ENCODE data around the gene DNAH2.

DNAH2 gene

GRCh38 chr17:7684851-7685532 is 32.6 kb upstream of the DNAH2 start (continued):
- no peak for TF ChIP-seq ZBTB1 (tag by site-specific recombination; IDR thresholded peaks at IDR 0.05)

GRCh38 chr17:7685533-7686221 is 31.9 kb upstream of the DNAH2 start:
- H3K4me1 ChIP-seq (ENCODE audit: control insufficient read depth, insufficient read depth, low read length) = peaks cover 13% of the 10 kb centered on the region
- H3K36me3 ChIP-seq (ENCODE audit: control insufficient read depth in 2 of 2, insufficient read depth in 1 of 2, low read length in 2 of 2) = peaks cover 14 to 15% of the 10 kb centered on the region in 2 experiments; a peak in 2 of 3 replicates
- ChIA-PET CTCF (interaction anchor here (0.7 to 9.3 kb wide), 14 partner anchors 8 to 747 kb away, joined by 3 to 207 read pairs (median 4); partner anchors contain the start of genes ATP1B2, FXR2 and SHBG), POLR2A (interaction anchor here (0.6 to 6.2 kb wide), 31 partner anchors 8 to 443 kb away, joined by 3 to 215 read pairs (median 16); partner anchors contain the start of genes ATP1B2, CD68, DNAH2 and EFNB3)
- no peaks in the 10 kb centered on the region for H3K9me3 ChIP-seq (ENCODE audit: control insufficient read depth, insufficient read depth, low read depth, low read length)
- H3K27ac ChIP-seq (ENCODE audit: extremely low read depth, low read depth, low read length) = peak overlapping the region; percentile 96
- H3K4me3 ChIP-seq (ENCODE audit: low read depth, low read length) = peak overlapping the region; percentile 93
- TF ChIP-seq ZBTB1 (tag by site-specific recombination; IDR thresholded peaks at IDR 0.05) = no peak
- no peak for TF ChIP-seq PRDM1 (tag by site-specific recombination; IDR thresholded peaks at IDR 0.05)
- TF ChIP-seq ZNF473 (tag by site-specific recombination; IDR thresholded peaks at IDR 0.05) = no peak
- no peak; the same call in 1 of the 2 replicates for TF ChIP-seq ZNF768 (tag by site-specific recombination; IDR thresholded peaks at IDR 0.05)
- TF ChIP-seq GLIS2 (tag by site-specific recombination; IDR thresholded peaks at IDR 0.05) = peak; percentile 82
- peak; percentile 48 for TF ChIP-seq KLF8 (tag by site-specific recombination; IDR thresholded peaks at IDR 0.05)
- peak; percentile 53; the same call in 1 of the 2 replicates for TF ChIP-seq ZBTB7A (tag by site-specific recombination; IDR thresholded peaks at IDR 0.05; ENCODE audit: low read depth)
- no peak for TF ChIP-seq ZNF211 (tag by site-specific recombination; IDR thresholded peaks at IDR 0.05; ENCODE audit: low read depth)
- no peak for TF ChIP-seq REST (tag by site-specific recombination; IDR thresholded peaks at IDR 0.05)
- TF ChIP-seq PRDM4 (tag by site-specific recombination; IDR thresholded peaks at IDR 0.05) = 0 out of 2 replicates have a peak, but pooled peaks have one; percentile 20
- peak; percentile 87 for TF ChIP-seq ZEB2 (tag by site-specific recombination; IDR thresholded peaks at IDR 0.05)
- TF ChIP-seq ZNF174 (tag by site-specific recombination; IDR thresholded peaks at IDR 0.05) = no peak
- peak; percentile 75 for TF ChIP-seq ZNF76 (tag by site-specific recombination; IDR thresholded peaks at IDR 0.05; ENCODE audit: borderline replicate concordance, low read depth)
- TF ChIP-seq ZBTB17 (tag by site-specific recombination; IDR thresholded peaks at IDR 0.05) = peak; percentile 98
- no peak for TF ChIP-seq ZNF677 (tag by site-specific recombination; IDR thresholded peaks at IDR 0.05)
- no peak for TF ChIP-seq ZNF785 (tag by site-specific recombination; IDR thresholded peaks at IDR 0.05)
- no peak for TF ChIP-seq ZNF202 (tag by site-specific recombination; IDR thresholded peaks at IDR 0.05; ENCODE audit: borderline replicate concordance)
- no peak; the same call in none of the 2 replicates for TF ChIP-seq ZNF24 (tag by site-specific recombination; IDR thresholded peaks at IDR 0.05)
- TF ChIP-seq ZBTB20 (tag by site-specific recombination; IDR thresholded peaks at IDR 0.05) = peak; percentile 77; the same call in 1 of the 2 replicates
- TF ChIP-seq ZNF391 (tag by site-specific recombination; IDR thresholded peaks at IDR 0.05; ENCODE audit: borderline replicate concordance, low read depth) = 0 out of 2 replicates have a peak, but pooled peaks have one; percentile 37
- TF ChIP-seq, protein P1, sequence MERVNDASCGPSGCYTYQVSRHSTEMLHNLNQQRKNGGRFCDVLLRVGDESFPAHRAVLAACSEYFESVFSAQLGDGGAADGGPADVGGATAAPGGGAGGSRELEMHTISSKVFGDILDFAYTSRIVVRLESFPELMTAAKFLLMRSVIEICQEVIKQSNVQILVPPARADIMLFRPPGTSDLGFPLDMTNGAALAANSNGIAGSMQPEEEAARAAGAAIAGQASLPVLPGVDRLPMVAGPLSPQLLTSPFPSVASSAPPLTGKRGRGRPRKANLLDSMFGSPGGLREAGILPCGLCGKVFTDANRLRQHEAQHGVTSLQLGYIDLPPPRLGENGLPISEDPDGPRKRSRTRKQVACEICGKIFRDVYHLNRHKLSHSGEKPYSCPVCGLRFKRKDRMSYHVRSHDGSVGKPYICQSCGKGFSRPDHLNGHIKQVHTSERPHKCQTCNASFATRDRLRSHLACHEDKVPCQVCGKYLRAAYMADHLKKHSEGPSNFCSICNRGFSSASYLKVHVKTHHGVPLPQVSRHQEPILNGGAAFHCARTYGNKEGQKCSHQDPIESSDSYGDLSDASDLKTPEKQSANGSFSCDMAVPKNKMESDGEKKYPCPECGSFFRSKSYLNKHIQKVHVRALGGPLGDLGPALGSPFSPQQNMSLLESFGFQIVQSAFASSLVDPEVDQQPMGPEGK (tag by site-specific recombination; IDR thresholded peaks at IDR 0.05) = peak; percentile 55
- no peak for TF ChIP-seq PRDM6 (tag by site-specific recombination; IDR thresholded peaks at IDR 0.05)
- TF ChIP-seq AEBP2 (tag by site-specific recombination; IDR thresholded peaks at IDR 0.05; ENCODE audit: borderline replicate concordance) = no peak

Data from HEK293 (cell line).